ENCODE results near the gene MARCHF4. TPM values are rescaled to one million over a fixed set of nuclear protein-coding genes. Genes with fewer than 3 reads are reported as not detected.

Gene MARCHF4, protein sequence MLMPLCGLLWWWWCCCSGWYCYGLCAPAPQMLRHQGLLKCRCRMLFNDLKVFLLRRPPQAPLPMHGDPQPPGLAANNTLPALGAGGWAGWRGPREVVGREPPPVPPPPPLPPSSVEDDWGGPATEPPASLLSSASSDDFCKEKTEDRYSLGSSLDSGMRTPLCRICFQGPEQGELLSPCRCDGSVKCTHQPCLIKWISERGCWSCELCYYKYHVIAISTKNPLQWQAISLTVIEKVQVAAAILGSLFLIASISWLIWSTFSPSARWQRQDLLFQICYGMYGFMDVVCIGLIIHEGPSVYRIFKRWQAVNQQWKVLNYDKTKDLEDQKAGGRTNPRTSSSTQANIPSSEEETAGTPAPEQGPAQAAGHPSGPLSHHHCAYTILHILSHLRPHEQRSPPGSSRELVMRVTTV
- total RNA-seq, result 5.2 and 10.8 TPM in 2 replicates

- no peak for TF ChIP-seq CTCF (IDR thresholded peaks at IDR 0.05; ENCODE audit: insufficient read depth, low read depth, low read length)
- peak; percentile 89 for DNase-seq (ENCODE audit: low read depth)
- H3K4me3 ChIP-seq (ENCODE audit: low read depth, low read length), result peak within 1 kb of the TSS; percentile 66
These were observed at the start of gene MARCHF4 for GRCh38 chr2:216371721-216372702. TSS of gene MARCHF4 (minus strand) at chr2:216372483. CDS start at chr2:216370260, 2,223 bp downstream.

DNA sequence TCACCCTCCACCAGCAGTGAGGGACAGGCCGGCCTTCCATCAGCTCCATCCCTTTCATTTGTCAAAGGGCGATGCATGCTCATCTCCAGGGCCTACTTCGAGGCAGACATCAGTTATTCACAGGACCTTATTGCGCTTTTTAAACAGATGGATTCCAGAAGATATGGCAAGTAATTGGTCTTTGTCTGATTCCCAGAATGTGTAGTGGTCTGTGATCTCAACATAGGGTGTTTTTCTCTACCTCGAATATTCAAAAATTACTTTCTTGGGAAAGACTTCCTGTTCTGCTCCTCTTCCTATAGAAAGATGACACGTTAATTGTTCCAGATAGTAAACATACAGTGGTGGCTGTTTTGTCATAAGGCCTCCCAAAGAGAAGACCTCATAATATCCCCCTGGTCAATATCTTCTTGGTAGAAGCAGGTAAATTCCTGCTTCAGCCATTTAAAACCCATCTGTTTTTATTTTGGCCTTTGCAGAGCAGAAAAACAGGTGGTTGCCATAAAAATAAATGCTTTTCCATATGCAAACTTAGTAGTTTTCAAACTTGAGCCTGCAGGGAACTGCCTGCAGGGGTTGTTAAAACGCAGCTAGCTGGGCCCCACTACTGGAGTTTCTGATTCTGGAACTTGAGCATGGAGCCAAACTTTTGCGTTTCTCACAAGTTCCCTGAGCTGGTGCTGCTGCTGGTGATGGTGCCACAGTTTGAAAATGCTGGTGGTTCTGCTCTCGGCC is 48.3 kb upstream of the MARCHF4 start:
- TF ChIP-seq CTCF (IDR thresholded peaks at IDR 0.05; ENCODE audit: insufficient read depth, low read depth, low read length), result no peak
- DNase-seq (ENCODE audit: low read depth), result peak; percentile 12
- no peak overlapping the region for H3K4me3 ChIP-seq (ENCODE audit: low read depth, low read length)

- TF ChIP-seq CTCF (IDR thresholded peaks at IDR 0.05; ENCODE audit: insufficient read depth, low read depth, low read length), result no peak
- no peak for DNase-seq (ENCODE audit: low read depth)
- no peak overlapping the region for H3K4me3 ChIP-seq (ENCODE audit: low read depth, low read length)
These were observed 46.7 kb upstream of the MARCHF4 start for GRCh38 chr2:216418981-216419380.

DNA sequence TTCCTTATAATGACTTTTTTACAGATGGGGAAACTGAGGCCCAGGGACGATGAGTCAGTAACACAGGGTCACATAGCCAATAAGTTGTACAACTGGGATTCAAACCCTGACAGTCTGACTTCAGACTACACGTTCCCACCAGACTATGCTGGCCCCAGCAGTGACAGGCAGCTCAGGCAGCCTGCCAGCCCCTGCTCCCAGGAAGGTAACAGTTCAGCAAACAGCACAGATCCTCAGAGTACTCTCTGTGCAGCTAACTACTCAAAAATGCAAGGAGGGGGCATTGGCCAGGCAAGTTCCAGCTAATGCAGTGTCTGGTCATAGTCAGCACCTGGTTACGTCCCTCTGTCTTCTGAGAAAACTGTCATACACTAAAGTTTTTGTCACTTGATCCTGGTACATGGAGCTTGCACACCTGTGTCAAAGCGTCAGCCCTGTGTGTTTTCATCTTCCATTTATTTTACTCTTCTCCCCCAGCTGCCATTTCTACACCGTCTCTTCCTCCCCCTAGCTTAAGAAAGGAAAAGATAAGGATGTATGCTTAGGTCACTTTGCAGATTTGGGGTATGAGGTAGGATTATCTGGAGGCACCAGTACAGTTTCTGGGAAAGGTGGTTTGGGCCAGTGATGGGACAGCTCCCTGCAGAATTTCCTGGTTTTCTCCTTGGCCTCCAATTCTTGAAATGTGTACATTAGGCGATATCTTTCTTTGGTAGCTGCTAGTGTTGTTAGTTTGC is 44.5 kb upstream of the MARCHF4 start:
- H3K4me3 ChIP-seq (ENCODE audit: low read depth, low read length), result no peak overlapping the region
- no peak for TF ChIP-seq CTCF (IDR thresholded peaks at IDR 0.05; ENCODE audit: insufficient read depth, low read depth, low read length)
- DNase-seq (ENCODE audit: low read depth), result no peak

DNA sequence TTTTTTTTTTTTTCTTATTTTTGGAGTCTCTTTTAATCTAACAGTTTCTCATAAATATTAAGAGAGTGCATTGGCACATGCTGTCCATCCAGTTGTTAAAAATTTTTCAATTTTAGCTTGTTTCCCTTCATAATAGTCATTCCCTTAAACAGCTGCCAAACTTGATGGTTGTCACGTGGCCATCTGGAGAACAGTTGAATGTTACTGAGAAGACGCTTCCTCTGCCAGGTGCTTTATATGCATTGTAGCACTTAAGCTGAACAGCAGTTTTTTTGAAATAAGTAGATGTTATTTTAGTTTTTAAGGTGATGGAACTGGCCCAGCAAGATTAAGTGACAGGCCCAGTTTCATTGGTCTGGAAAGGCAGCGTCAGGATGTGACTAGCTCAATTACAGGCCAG is 43.3 kb upstream of the MARCHF4 start:
- DNase-seq (ENCODE audit: low read depth), result no peak
- no peak overlapping the region for H3K4me3 ChIP-seq (ENCODE audit: low read depth, low read length)
- TF ChIP-seq CTCF (IDR thresholded peaks at IDR 0.05; ENCODE audit: insufficient read depth, low read depth, low read length), result no peak
